RWPE1 (cell line): Measurements from ENCODE around the gene CATSPERD.
"Not testable (repeated sequence)": the region's sequence is repeated elsewhere in the genome, so short reads cannot be mapped to it uniquely, and the experiment has no call there.

Experiments
- CTCF ChIA-PET: fragments of 350-600 bp; sonication (Branson Sonifier 250); formaldehyde crosslinking; extraction: SDS; loops from one replicate; lab custom pipeline; 2021; lab: Yijun Ruan, JAX
- POLR2A ChIA-PET: fragments of 400-600 bp; formaldehyde crosslinking; extraction: SDS; loops from one replicate; lab custom pipeline; 2020; ENCODE audit warnings: antibody characterized with exemption; ENCODE audit not compliant: low non-redundant PET; lab: Yijun Ruan, JAX
- DNase-seq: peaks from one replicate; pipeline ENCODE4 v3.0.0; 2012; ENCODE audit warnings: low spot score
- H3K27ac ChIP-seq: fragments of 450-650 bp; 2 replicates; pipeline ENCODE4 v1.5.1; 2017
- CTCF ChIP-seq: fragments of 450-650 bp; conservative IDR thresholded peaks from 2 replicates; pipeline ENCODE4 v1.5.1; 2017; ENCODE audit warnings: low read depth, mild to moderate bottlenecking

Gene CATSPERD

GRCh38 chr19:5684694-5685430 lies 35.6 kb upstream of the CATSPERD start:
- POLR2A ChIA-PET, result no interaction called here
- CTCF ChIA-PET, result interaction anchor here (0.6 kb wide), 1 partner anchor 87 kb away, joined by 3 read pairs; no protein-coding TSS in a partner anchor
- H3K27ac ChIP-seq, result peak overlapping the region; percentile 94
- DNase-seq, result no peak
- TF ChIP-seq CTCF, result no peak

DNA sequence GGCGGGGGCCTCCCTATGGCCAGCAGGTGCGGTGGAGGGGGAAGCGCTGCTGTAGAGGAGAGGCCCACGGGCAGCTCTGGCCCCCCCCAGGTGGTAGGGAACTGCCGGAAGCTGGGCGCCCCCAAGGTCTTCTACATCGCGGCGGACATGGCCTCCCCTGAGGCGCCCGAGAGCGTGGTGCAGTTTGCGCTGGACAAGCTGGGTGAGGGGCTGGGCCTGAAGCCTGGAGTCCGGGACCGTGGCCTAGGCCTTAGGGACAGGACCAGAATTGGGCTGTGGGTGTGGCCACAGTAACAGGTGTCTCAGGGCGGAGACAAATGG lies 34.2 kb upstream of the CATSPERD start:
- peak overlapping the region; percentile 94 for H3K27ac ChIP-seq
- ChIA-PET CTCF (interaction anchor here (0.5 to 0.8 kb wide), 3 partner anchors 12 to 877 kb away, joined by 3 read pairs; no protein-coding TSS in a partner anchor), POLR2A (no interaction called here)
- DNase-seq, result no peak
- no peak for TF ChIP-seq CTCF

DNA sequence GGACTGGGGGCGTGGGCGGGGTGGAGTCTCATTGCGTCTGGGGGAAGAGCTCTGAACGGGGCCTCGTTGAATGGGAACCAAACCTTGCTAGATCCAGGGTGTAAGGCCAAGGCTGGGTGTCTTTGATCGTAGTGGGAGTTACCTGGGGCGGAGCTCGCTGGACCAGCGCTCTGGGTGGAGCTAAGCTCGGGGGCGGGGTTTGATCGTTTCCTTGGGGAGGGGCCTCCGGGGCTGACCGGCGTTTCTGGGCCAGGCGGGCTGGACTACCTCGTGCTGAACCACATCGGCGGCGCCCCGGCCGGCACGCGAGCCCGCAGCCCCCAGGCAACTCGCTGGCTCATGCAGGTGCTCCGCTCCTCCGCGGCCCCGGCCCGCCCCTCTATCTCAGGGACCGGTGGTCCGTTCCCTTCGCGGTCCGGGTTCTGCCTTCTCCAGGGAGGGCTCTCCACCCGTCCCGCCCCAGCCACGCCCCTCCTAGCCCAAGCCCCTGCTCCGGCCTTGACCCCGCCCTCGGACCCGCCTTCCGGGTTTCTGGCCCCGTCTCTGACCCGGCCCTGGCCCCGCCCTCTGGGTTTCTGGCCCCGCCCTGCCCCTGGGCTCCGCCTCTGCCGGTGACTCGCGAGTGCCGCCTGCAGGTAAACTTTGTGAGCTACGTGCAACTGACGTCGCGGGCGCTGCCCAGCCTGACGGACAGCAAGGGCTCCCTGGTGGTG lies 33.6 kb upstream of the CATSPERD start:
- CTCF ChIA-PET, result interaction anchor here (0.5 to 1.0 kb wide), 7 partner anchors 12 to 878 kb away, joined by 3 to 4 read pairs (median 3); partner anchors contain the start of gene DUS3L
- peak overlapping the region; percentile 94 for H3K27ac ChIP-seq
- POLR2A ChIA-PET, result interaction anchor here (0.6 to 1.2 kb wide), 2 partner anchors 26 to 64 kb away, joined by 3 to 5 read pairs; partner anchors contain the start of genes SAFB and SAFB2
- peak; percentile 94 for TF ChIP-seq CTCF
- DNase-seq, result peak; percentile 96

GRCh38 chr19:5687360-5688198 lies 32.9 kb upstream of the CATSPERD start:
- H3K27ac ChIP-seq, result peak overlapping the region; percentile 94
- POLR2A ChIA-PET, result interaction anchor here (0.6 to 1.2 kb wide), 2 partner anchors 27 to 65 kb away, joined by 3 to 5 read pairs; partner anchors contain the start of genes SAFB and SAFB2
- CTCF ChIA-PET, result interaction anchor here (0.6 to 1.0 kb wide), 5 partner anchors 19 to 117 kb away, joined by 3 to 4 read pairs (median 3); partner anchors contain the start of gene DUS3L

GRCh38 chr19:5688262-5688881 lies 32.1 kb upstream of the CATSPERD start:
- H3K27ac ChIP-seq, result peak overlapping the region; percentile 94
- POLR2A ChIA-PET, DNase-seq, CTCF ChIA-PET: not testable (repeated sequence)

More at GRCh38 chr19:5687360-5688198, 32.9 kb upstream of the CATSPERD start:
- DNase-seq, result no peak
- peak; percentile 57 for TF ChIP-seq CTCF
